Epithelial cell of prostate (primary cell): ENCODE results near the gene TP73.
"Not testable (repeated sequence)": the region's sequence is repeated elsewhere in the genome, so short reads cannot be mapped to it uniquely, and the experiment has no call there.

ENCODE experiments used
- DNase-seq: peaks from one replicate; pipeline ENCODE4 v3.0.0-alpha.2; 2011; ENCODE audit warnings: low read depth, low spot score
- H3K27ac ChIP-seq: fragments of 450-650 bp; 2 replicates; pipeline ENCODE4 v1.5.1; 2017; ENCODE audit warnings: mild to moderate bottlenecking

Gene TP73

DNA sequence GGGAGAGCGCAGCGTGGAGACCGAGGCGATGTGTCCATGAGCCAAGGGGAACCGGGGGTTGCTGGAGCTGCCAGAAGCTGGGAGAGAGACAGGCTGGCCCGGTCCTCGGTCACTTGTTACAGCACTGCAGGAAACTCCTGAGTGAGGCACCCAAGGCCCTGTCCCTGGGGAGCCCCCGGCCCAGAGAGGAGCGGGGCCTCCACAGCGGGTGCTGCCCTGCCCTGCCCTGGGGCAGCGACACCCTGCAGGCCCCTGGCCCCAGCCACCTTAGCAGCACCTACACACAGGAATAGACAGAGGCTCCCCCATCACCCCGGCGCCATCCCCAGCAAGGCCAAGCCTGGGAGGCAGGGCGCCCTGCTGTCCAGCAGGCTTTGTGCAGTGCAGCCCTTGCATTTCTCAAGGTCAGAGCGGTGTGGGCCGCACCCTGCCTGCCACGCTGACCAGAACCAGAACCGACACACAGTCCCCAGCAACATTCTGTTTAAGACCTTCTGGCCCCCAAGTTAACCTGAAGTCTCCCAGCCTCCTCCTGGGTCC lies 34.4 kb upstream of the TP73 start:
- no peak overlapping the region for H3K27ac ChIP-seq
- no peak for DNase-seq

- no peak overlapping the region for H3K27ac ChIP-seq
- no peak for DNase-seq
These were observed 33.8 kb upstream of the TP73 start for GRCh38 chr1:3618531-3618880.

- DNase-seq, result peak; percentile 14
- H3K27ac ChIP-seq, result no peak overlapping the region
These were observed 33.2 kb upstream of the TP73 start for GRCh38 chr1:3618881-3619671.

DNA sequence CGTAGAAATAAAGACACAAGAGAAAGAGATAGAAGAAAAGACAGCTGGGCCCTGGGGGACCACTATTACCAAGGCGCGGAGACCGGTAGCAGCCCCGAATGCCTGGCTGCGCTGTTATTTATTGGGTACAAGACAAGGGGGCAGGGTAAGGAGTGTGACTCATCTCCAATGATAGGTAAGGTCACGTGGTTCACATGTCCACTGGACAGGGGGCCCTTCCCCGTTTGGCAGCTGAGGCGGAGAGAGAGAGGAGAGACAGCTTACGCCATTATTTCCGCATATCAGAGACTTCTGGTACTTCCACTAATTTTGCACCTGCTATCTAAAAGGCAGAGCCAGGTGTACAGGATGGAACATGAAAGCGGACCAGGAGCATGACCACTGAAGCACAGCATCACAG lies 31.6 kb upstream of the TP73 start:
- H3K27ac ChIP-seq, result no peak overlapping the region
- DNase-seq, result no peak

DNA sequence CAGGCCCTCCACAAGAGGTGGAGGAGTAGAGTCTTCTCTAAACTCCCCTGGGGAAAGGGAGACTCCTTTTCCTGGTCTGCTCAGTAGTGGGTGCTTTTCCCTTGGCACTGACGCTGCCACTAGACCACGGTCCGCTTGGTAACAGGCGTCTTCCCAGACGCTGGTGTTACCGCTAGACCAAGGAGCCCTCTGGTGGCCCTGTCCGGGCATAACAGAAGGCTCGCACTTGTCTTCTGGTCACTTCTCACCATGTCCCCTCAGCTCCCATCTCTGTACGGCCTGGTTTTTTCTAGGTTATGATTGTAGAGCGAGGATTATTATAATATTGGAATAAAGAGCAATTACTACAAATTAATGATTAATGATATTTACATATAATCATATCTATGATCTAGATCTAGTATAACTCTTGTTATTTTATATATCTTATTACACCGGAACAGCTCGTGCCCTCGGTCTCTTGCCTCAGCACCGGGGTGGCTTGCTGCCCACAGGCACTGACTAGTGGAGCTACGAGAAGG lies 31.1 kb upstream of the TP73 start:
- DNase-seq, result not testable (repeated sequence)

GRCh38 chr1:3622102-3622501 lies 30.2 kb upstream of the TP73 start:
- not testable (repeated sequence) for DNase-seq, H3K27ac ChIP-seq

More for the DNA sequence above, 31.1 kb upstream of the TP73 start:
- not testable (repeated sequence) for H3K27ac ChIP-seq

DNA sequence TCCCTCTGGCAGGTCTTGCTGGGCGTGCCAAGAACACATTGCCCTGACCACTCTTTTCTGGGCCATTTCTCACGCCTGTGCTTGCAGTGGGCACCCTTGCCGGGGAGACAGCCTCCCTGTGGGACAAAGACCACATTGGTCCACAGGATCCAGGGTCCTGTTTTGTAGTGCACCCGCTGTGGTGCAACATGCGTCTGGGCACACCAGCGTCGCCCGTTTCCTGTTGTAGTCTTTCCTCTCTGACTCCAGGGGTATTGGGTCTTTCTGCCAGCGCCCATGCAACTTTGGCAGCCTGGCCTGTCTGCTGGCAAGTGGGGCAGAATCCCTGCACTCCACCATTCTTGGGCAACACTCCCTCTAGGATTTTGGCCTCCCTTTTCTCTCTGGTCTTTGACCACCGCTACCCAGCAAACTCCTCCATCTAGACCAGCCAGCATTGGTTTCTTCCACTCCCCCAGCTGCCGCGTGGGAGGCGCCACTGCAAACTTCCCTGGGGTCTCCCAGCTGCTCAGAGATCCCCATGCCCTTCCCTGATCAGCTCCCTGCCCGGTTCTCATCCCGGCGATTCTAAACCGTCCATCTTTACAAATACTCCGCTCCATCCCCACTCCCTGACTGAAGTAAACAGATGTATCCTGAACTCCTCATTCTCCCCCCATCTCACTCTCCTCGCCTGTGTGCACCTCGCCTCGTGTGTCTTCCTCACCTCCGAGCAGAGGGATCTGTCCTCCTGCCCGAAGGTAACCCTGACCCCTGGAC lies 28.7 kb upstream of the TP73 start:
- no peak overlapping the region for H3K27ac ChIP-seq
- no peak for DNase-seq

DNA sequence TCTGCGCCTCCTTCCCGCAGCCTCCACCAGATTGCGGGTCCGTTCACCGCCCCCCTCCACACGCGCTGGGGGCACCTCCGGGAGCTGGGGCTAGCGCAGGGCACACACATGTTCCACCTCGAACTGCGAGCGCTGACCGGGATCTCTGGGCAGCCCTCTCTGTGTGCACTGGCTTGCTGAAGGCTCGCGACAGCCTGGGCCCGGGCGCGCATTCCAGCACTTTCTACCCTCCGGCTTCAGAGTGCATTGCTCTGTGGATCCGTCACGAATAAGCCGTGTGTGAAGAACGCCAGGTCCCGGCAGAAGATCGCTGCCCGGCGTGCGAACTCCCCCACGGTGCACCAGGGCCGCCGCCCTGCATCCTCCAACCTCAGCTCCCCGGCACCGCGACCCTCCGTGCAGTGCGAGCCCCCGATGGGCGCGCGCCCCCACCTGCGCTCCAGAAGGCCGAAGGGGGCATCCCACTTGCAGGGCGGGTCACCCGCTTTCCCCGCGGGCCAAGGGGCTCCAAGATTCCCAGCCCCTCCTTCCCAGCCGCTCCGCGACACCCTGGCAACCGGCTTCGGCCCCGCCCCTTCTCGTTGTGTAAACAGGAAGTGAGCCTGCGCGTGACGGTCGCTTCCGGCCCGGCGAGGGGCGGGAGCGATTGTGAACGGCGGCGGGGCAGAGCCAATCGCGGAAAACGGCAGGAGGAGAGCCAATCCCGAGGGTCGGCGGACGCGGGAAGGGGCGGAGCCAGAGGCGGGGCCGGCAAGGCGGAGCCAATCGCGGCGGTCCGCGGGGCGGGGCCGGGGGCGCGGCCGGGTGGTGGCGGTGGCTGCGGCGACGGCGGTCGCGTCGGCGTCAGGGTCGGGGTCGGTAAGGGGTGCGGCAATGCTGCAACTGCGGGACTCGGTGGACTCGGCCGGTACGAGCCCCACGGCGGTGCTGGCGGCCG lies 27.8 kb upstream of the TP73 start, which contains the start of gene TPRG1L:
TPRG1L (plus strand) TSS at position 816 of the 937 bp plus-strand sequence; CDS start at position 874, 58 bp downstream.
- H3K27ac ChIP-seq, result peak within 1 kb of the TSS; percentile 17
- peak; percentile 73 for DNase-seq

DNA sequence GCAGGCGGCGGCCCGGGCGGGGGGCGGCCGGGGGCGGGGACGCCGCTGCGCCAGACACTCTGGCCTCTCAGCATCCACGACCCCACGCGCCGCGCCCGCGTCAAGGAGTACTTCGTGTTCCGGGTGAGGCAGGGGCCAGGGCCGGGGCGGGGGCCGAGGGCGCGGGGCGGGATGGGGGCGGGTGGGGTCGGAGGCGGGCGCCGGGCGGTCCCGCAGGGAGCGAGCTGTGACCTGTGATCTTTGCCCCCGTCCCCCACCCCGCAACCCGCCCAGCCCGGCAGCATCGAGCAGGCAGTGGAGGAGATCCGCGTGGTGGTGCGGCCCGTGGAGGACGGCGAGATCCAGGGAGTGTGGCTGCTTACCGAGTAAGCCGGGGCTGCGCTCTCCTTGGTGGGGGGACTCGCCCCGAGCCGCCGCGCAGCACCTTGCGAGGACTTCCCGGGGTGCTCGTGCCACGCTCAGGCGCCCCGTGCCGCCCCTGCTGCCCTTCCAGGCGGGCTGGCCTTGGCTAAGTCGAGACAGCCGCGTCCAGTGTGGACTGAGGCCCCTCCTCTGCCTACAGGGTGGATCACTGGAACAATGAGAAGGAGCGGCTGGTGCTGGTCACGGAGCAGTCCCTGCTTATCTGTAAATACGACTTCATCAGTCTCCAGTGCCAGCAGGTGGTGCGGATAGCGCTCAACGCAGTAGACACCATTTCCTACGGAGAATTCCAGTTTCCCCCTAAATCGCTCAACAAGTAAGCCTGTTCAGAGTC lies 27.0 kb upstream of the TP73 start:
- no peak for DNase-seq
- peak overlapping the region; percentile 17 for H3K27ac ChIP-seq

GRCh38 chr1:3626025-3626424 lies 26.3 kb upstream of the TP73 start:
- DNase-seq, result no peak
- no peak overlapping the region for H3K27ac ChIP-seq

- DNase-seq, result no peak
- H3K27ac ChIP-seq, result no peak overlapping the region
These were observed 24.6 kb upstream of the TP73 start for GRCh38 chr1:3627515-3628253.

DNA sequence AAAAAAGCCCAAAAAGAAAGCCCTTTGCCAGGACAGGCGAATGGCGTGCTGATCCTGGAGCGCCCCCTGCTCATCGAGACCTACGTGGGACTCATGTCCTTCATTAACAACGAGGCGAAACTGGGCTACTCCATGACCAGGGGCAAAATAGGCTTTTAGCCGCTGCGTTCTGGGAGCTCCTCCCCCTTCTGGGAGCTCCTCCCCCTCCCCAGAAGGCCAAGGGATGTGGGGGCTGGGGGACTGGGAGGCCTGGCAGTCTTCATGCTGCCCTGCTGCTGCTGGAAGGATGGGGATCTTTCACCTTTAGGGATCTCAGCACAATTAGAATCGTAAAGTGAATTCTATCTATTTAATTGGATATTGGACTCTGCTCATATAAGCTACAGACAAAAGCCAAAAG lies 23.9 kb upstream of the TP73 start:
- DNase-seq, result no peak

GRCh38 chr1:3629561-3630160 lies 22.7 kb upstream of the TP73 start:
- H3K27ac ChIP-seq, result no peak overlapping the region
- DNase-seq, result no peak

More for the DNA sequence above, 23.9 kb upstream of the TP73 start:
- H3K27ac ChIP-seq, result no peak overlapping the region

- no peak overlapping the region for H3K27ac ChIP-seq
- no peak for DNase-seq
These were observed 22.1 kb upstream of the TP73 start for GRCh38 chr1:3630161-3630611.

- DNase-seq, result no peak
- H3K27ac ChIP-seq, result no peak overlapping the region
These were observed 21.4 kb upstream of the TP73 start for GRCh38 chr1:3630914-3631313.

GRCh38 chr1:3631320-3632260 lies 20.7 kb upstream of the TP73 start:
- no peak overlapping the region for H3K27ac ChIP-seq
- DNase-seq, result no peak

DNA sequence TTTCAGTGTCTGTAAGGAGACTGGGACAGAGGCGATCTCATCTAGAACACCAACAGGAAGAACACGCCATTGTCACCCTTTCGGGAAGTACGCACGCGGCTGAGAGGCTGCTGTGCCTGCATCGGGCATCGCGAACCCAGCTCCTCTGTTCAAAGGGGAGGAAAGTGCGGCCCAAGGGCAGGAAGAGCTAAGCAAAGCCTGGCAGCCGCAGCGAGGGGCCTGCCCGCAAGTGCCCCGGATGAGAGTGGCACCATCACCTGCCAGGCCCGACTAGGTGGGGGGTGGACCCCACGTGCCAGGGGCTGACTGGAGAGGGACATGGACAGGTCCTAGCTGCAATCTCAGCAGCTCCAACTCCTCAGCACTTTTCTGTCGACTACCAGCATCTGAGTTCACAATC lies 20.0 kb upstream of the TP73 start:
- no peak overlapping the region for H3K27ac ChIP-seq
- DNase-seq, result no peak
